Midbrain (tissue), 1 donor: ENCODE results near the gene ADAMTS6.

Source experiments
- DNase-seq: peaks from one replicate; lab custom pipeline; 2025; lab: John Stamatoyannopoulos, UW

Gene ADAMTS6

GRCh38 chr5:65103756-65104440, 377.8 kb downstream of the ADAMTS6 start:
- no peak for DNase-seq

GRCh38 chr5:65102976-65103711, 378.6 kb downstream of the ADAMTS6 start:
- DNase-seq, result peak; percentile 41

GRCh38 chr5:65102371-65102975, 379.2 kb downstream of the ADAMTS6 start:
- DNase-seq, result peak; percentile 37

GRCh38 chr5:65101632-65102100, 380.1 kb downstream of the ADAMTS6 start:
- no peak for DNase-seq

GRCh38 chr5:65100911-65101631, 380.6 kb downstream of the ADAMTS6 start:
- peak; percentile 6 for DNase-seq
